ENCODE results near the gene C11orf86. TPM values are rescaled to one million over a fixed set of nuclear protein-coding genes. Genes with fewer than 3 reads are reported as not detected.
"Not testable (repeated sequence)": the region's sequence is repeated elsewhere in the genome, so short reads cannot be mapped to it uniquely, and the experiment has no call there.

C11orf86 gene
- total RNA-seq, 2 donors from 2014 or later: not detected

DNA sequence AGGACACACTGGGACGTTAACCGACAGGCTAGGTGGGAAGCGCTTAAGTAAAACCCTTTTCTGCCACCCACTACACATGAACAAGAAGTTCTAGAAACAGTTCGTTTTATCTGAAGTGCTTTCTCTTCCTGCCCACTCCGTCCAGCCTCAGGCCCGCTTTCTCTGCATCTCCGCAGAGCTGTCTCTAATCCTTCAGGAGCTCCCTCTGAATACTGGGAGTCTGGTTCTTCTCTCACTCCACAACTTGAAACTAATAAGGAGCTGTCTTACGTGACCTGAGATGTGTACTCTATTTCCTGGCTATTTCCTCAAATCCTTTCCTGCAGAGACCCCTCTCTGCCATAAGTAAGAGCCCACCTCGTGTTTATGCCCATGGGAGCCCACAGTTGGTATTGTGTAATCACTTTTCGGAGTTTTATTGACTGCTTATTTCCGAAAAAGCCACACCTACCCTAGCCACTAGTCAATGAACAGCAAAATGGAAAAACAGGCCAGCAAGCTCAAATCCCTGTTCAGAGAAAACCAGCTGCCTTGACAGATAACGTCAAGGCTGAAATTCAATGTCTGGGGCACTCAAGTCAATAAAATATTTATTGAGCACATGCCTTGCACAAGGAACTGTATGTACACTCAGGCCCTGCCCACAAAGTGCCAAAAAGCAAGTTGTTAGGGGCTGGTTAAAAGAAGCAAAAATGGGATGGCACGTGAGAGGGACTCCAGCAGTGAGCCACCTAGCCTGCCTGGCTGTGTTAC is 21.8 kb upstream of the C11orf86 start:
- Histone ChIP-seq H3K27me3 (no peaks in the 10 kb centered on the region), H3K4me3 (no peak overlapping the region), H3K4me1 (peaks cover 0 to 13% of the 10 kb centered on the region in 2 donors), H3K36me3 (no peaks in the 10 kb centered on the region), H3K27ac (no peak overlapping the region), H3K9me3 (no peaks in the 10 kb centered on the region)
- TF ChIP-seq CTCF (IDR thresholded peaks at IDR 0.05): no peak
- DNase-seq (ENCODE audit: low spot score): no peak

- Histone ChIP-seq H3K9me3 (no peaks in the 10 kb centered on the region), H3K27ac (peak overlapping the region in 1 of 2 donors; percentile 8), H3K4me3 (no peak overlapping the region), H3K4me1 (peaks cover 0 to 21% of the 10 kb centered on the region in 2 donors), H3K27me3 (no peaks in the 10 kb centered on the region), H3K36me3 (no peaks in the 10 kb centered on the region)
- no peak for DNase-seq (ENCODE audit: low spot score)
- TF ChIP-seq CTCF (IDR thresholded peaks at IDR 0.05): no peak
Measured at GRCh38 chr11:66956689-66957290, 18.3 kb upstream of the C11orf86 start.

- Histone ChIP-seq H3K4me3 (peak overlapping the region; percentile 68 to 72), H3K4me1 (peaks cover 0 to 21% of the 10 kb centered on the region in 2 donors), H3K9me3 (no peaks in the 10 kb centered on the region), H3K27me3 (no peaks in the 10 kb centered on the region), H3K36me3 (no peaks in the 10 kb centered on the region), H3K27ac (peak overlapping the region; percentile 62 to 80)
- no peak for TF ChIP-seq CTCF (IDR thresholded peaks at IDR 0.05)
- no peak for DNase-seq (ENCODE audit: low spot score)
Measured at GRCh38 chr11:66957971-66958231, 17.2 kb upstream of the C11orf86 start.

DNA sequence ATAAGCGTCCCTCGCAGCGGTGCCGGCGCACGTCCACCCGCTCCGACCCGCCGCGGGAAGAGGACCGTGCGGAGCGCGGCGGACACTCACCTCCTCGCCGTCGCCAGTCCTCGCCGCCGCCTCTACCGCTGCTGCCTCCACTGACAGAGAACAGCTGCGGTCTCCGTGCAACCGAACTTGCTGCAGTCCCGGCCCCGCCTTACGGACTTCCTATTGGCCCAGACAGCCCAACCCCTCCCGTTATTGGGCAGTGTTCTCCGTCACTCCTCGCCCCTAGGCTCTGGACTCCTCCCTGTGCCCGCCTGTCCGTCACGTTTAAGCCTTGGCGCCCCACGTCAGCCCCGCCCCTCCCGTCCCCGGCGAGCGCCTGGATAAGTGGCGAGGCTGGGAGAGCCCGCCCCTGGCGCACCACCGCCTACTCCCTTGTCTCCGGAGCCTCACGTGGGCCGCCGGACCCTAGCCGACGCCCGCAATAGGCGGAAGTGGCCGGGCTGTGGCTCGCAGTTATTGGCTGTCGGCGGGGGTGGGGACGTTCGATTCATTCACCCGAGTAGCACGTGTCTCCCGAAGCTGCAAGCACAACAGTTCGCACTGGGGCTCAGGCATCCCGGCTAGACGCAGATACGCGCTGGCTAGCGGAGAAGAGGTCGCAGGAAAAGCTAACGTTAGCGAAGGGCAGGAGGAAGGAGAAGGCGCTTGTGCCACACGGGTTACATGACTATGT is 16.7 kb upstream of the C11orf86 start, which contains the start of gene PC:
Gene PC (minus strand): TSS at position 152 of the 724 bp plus-strand sequence. CDS start 86,224 bp downstream, outside the sequence.
- H3K9me3 ChIP-seq: no peaks in the 10 kb centered on the region
- H3K36me3 ChIP-seq: no peaks in the 10 kb centered on the region
- peak within 1 kb of the TSS; percentile 62 to 80 for H3K27ac ChIP-seq
- DNase-seq (ENCODE audit: low spot score): peak; percentile 100
- peaks cover 0 to 21% of the 10 kb centered on the region in 2 donors for H3K4me1 ChIP-seq
- no peaks in the 10 kb centered on the region for H3K27me3 ChIP-seq
- TF ChIP-seq CTCF (IDR thresholded peaks at IDR 0.05): no peak
- H3K4me3 ChIP-seq: peak within 1 kb of the TSS; percentile 68 to 72

DNA sequence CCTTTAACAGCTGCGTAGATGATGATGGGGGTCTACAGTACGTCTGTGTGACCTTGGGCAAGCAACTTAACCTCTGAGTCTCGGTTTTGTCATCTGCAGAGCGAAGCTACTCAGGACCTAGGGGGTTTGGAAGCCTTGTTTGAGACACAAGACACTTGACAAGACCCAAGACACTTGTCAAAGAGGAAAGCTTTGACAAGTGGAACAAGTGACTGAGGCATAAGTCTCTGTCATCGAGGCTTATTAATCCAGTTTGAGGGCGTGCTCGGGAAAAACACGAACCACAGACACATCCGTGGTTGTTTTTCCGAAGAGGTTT is 16.2 kb upstream of the C11orf86 start:
- Histone ChIP-seq H3K27ac (peak overlapping the region; percentile 52 to 66), H3K36me3 (no peaks in the 10 kb centered on the region), H3K4me3 (peak overlapping the region; percentile 3 to 68), H3K4me1 (peaks cover 0 to 21% of the 10 kb centered on the region in 2 donors), H3K9me3 (no peaks in the 10 kb centered on the region), H3K27me3 (no peaks in the 10 kb centered on the region)
- no peak for TF ChIP-seq CTCF (IDR thresholded peaks at IDR 0.05)
- DNase-seq (ENCODE audit: low spot score): no peak

DNA sequence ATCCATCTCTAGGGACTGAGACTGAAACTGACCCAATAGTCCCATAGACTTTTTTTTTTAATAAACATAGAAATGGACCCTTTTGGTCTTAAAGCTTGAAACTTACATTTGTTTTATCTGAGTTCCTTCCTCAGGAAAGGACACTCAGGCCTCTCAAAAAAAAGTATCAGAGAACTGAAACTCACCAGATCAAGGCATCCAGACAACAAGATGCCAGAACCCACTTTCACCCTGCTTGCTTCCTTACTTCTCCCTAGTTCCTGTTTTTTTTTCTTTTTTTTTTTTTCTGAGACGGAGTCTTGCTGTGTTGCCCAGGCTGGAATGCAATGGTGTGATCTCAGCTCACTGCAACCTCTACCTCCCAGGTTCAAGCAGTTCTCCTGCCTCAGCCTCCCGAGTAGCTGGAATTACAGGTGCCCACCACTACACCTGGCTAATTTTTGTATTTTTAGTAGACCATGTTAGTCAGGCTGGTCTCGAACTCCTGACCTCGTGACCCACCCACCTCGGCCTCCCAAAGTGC is 13.4 kb upstream of the C11orf86 start:
- H3K4me1 ChIP-seq: peaks cover 0 to 19% of the 10 kb centered on the region in 2 donors
- H3K36me3 ChIP-seq; H3K27ac ChIP-seq; H3K27me3 ChIP-seq; H3K4me3 ChIP-seq; H3K9me3 ChIP-seq; DNase-seq (ENCODE audit: low spot score): not testable (repeated sequence)
